ENCODE results near the gene PARP14. TPM values are rescaled to one million over a fixed set of nuclear protein-coding genes. Genes with fewer than 3 reads are reported as not detected.

PARP14 gene
- total and polyA plus RNA-seq, 10 of the 15 experiments (the other 5 are each of a cell fraction or from before 2014, with no cell fraction given), result 21.6 to 189 (median 92.7) TPM

- TF ChIP-seq CBX5 (IDR thresholded peaks at IDR 0.05; ENCODE audit: low read depth) (no peak), KAT2A (conservative IDR thresholded peaks at IDR 0.05; ENCODE audit: control insufficient read depth, low read depth, low read length) (no peak), PKNOX1 (IDR thresholded peaks at IDR 0.05) (no peak), HDAC2 (IDR thresholded peaks at IDR 0.05) (no peak), CEBPB (IDR thresholded peaks at IDR 0.05; ENCODE audit: borderline replicate concordance in 1 of 2, low read depth in 2 of 2, low read length in 2 of 2) (no peak), RUNX3 (IDR thresholded peaks at IDR 0.05; ENCODE audit: low read length) (no peak), NBN (IDR thresholded peaks at IDR 0.05) (no peak), ASH2L (IDR thresholded peaks at IDR 0.05; ENCODE audit: borderline replicate concordance, low read depth) (no peak), CUX1 (IDR thresholded peaks at IDR 0.05; ENCODE audit: insufficient replicate concordance, low read depth, low read length) (no peak), RELA (IDR thresholded peaks at IDR 0.05; ENCODE audit: borderline replicate concordance, partially characterized antibody) (no peak), PML (IDR thresholded peaks at IDR 0.05; ENCODE audit: low read length) (no peak), NFYA (IDR thresholded peaks at IDR 0.05; ENCODE audit: borderline replicate concordance, low read depth, low read length) (no peak), E4F1 (IDR thresholded peaks at IDR 0.05; ENCODE audit: borderline replicate concordance, partially characterized antibody) (no peak), STAT1 (conservative IDR thresholded peaks at IDR 0.05) (no peak), POLR2A (IDR thresholded peaks at IDR 0.05; ENCODE audit: low read depth, low read length) (no peak)
- Histone ChIP-seq H3K27ac (ENCODE audit: control insufficient read depth, insufficient read depth) (no peak overlapping the region), H3K9ac (ENCODE audit: control insufficient read depth, insufficient read depth, low read length) (no peak overlapping the region), H3K4me2 (ENCODE audit: control insufficient read depth, insufficient read depth) (no peak overlapping the region), H3K4me3 (no peak overlapping the region), H3K36me3 (ENCODE audit: control insufficient read depth in 2 of 2, insufficient read depth in 2 of 2, low read length in 1 of 2) (peaks cover 0 to 14% of the 10 kb centered on the region in 2 experiments; a peak in 3 of 4 replicates), H3K79me2 (ENCODE audit: control insufficient read depth, insufficient read depth, low read length) (no peaks in the 10 kb centered on the region), H3K9me3 (replicated peaks; ENCODE audit: control insufficient read depth, insufficient read depth, low read length) (no peaks in the 10 kb centered on the region; the same call in 2 of the 3 replicates), H4K20me1 (ENCODE audit: control insufficient read depth, insufficient read depth) (no peaks in the 10 kb centered on the region), H3K4me1 (ENCODE audit: control insufficient read depth, insufficient read depth, low read length) (no peaks in the 10 kb centered on the region), H2AFZ (ENCODE audit: control insufficient read depth, low read depth, low read length) (no peak overlapping the region), H3K27me3 (replicated peaks in 1 of 2; ENCODE audit: control insufficient read depth in 2 of 2, insufficient read depth in 2 of 2, low read length in 1 of 2) (no peaks in the 10 kb centered on the region)
- ATAC-seq (no peak), DNase-seq (ENCODE audit: low read depth, low spot score) (no peak), FAIRE-seq (no peak)
- BruUV-seq (replicated peaks), result no TSS peak
- CTCF ChIA-PET, result no interaction called here
- POLR2A ChIA-PET, result no interaction called here
- 96% methylated on average over 3 of the region's 3 CpGs for WGBS (ENCODE audit: insufficient coverage, insufficient replicate concordance, low lambda C conversion rate, missing lambda C conversion rate)
- SMC1A ChIA-PET (ENCODE audit: uncharacterized antibody, unreplicated experiment), result no interaction called here
- RAD21 ChIA-PET (ENCODE audit: unreplicated experiment), result no interaction called here
- intact Hi-C loops (cut with micrococcal nuclease; ENCODE audit: unreplicated experiment), result no loop called here
- in situ Hi-C loops (cut with MboI), result no loop called here
Observed at GRCh38 chr3:122728186-122728585, 47.5 kb downstream of the PARP14 start.

Measured in GM12878 (cell line).